ENCODE measurements around the gene FGF12. TPM values are rescaled to one million over a fixed set of nuclear protein-coding genes. Genes with fewer than 3 reads are reported as not detected.

FGF12 gene
- total RNA-seq, 2 experiments from 2014 or later: 0.06 to 1.7 TPM

DNA sequence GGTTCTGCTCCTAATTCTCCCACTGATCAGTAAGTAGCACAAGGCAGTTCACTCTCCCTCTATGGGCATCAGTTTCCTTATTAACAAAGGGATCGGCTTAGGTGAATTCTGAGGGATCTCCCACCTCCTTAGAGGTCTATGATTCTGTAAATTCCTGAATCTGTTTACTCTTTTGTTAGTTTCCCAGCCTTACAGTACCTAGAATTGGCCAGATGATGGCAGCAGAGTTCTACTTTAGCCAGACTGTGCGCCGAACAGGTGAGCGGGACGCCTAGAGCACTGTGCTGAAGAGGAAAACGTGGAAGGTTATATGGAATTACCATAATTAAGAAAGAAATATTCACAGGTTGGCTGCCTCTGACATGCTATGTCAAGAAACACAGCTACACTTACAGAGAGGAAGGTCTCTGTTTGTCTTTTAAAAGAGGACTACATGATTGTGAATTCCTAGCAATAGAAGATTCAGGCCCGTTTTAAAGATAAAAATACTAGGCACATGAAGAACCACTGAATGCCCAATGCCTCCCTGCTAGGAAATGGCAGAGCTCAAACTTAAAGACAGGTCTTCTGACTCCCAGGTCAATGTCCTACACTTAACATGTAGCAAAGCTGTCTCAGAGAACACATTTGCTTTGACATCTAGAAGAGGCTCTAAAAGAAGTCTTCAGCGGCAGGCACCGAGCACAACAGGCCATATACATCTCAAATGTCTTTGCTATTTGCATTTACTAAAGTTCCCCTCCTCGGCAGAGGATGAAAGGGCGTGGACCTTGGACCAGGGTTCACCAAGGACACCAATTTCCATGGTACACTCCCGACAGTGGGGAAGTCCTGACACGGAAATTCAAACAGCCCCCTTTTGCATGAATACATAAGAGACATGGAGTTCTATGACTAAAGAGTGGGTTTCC is 259.9 kb downstream of the FGF12 start:
- BruUV-seq (replicated peaks): no TSS peak
- no peaks in the 10 kb centered on the region for H3K9me2 ChIP-seq (ENCODE audit: insufficient read depth, low read length)
- peak overlapping the region; percentile 16; the same call in 1 of the 2 replicates for H2AFZ ChIP-seq (ENCODE audit: low read length)
- H3K36me3 ChIP-seq (ENCODE audit: insufficient read depth, low read length): no peaks in the 10 kb centered on the region
- no peak overlapping the region for H3K4me3 ChIP-seq (ENCODE audit: low read depth, low read length, poor library complexity, severe bottlenecking)
- H3K79me2 ChIP-seq (ENCODE audit: insufficient read depth, low read depth, low read length): no peaks in the 10 kb centered on the region
- intact Hi-C loops (cut with micrococcal nuclease; ENCODE audit: unreplicated experiment): loop anchor here (1.0 to 5.0 kb wide), 4 partner anchors 99 to 1105 kb away; no protein-coding TSS in a partner anchor
- POLR2A ChIA-PET: interaction anchor here (0.6 kb wide), 1 partner anchor 905 kb away, joined by 3 read pairs; no protein-coding TSS in a partner anchor
- no peak for TF ChIP-seq EZH2phosphoT487 (IDR thresholded peaks at IDR 0.05; ENCODE audit: borderline replicate concordance, low read depth, low read length)
- TF ChIP-seq, protein P1, sequence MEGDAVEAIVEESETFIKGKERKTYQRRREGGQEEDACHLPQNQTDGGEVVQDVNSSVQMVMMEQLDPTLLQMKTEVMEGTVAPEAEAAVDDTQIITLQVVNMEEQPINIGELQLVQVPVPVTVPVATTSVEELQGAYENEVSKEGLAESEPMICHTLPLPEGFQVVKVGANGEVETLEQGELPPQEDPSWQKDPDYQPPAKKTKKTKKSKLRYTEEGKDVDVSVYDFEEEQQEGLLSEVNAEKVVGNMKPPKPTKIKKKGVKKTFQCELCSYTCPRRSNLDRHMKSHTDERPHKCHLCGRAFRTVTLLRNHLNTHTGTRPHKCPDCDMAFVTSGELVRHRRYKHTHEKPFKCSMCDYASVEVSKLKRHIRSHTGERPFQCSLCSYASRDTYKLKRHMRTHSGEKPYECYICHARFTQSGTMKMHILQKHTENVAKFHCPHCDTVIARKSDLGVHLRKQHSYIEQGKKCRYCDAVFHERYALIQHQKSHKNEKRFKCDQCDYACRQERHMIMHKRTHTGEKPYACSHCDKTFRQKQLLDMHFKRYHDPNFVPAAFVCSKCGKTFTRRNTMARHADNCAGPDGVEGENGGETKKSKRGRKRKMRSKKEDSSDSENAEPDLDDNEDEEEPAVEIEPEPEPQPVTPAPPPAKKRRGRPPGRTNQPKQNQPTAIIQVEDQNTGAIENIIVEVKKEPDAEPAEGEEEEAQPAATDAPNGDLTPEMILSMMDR (conservative IDR thresholded peaks at IDR 0.05; ENCODE audit: low read length): peak; percentile 98
- CTCF ChIA-PET (ENCODE audit: unreplicated experiment): interaction anchor here (0.9 to 1.0 kb wide), 2 partner anchors 26 to 574 kb away, joined by 3 read pairs; no protein-coding TSS in a partner anchor
- H3K4me2 ChIP-seq (ENCODE audit: low read length): no peak overlapping the region
- H3K4me1 ChIP-seq (ENCODE audit: insufficient read depth, low read length, poor library complexity, severe bottlenecking): no peaks in the 10 kb centered on the region
- H3K9me3 ChIP-seq (ENCODE audit: low read length): no peaks in the 10 kb centered on the region
- DNase-seq (ENCODE audit: low spot score): peak; percentile 69
- no peaks in the 10 kb centered on the region for H4K20me1 ChIP-seq (ENCODE audit: insufficient read depth, low read length)
- H3K27ac ChIP-seq (ENCODE audit: low read depth, low read length, poor library complexity, severe bottlenecking): no peak overlapping the region

- no peak overlapping the region for H3K27ac ChIP-seq (ENCODE audit: low read depth, low read length, poor library complexity, severe bottlenecking)
- no peak overlapping the region for H3K4me3 ChIP-seq (ENCODE audit: low read depth, low read length, poor library complexity, severe bottlenecking)
- H4K20me1 ChIP-seq (ENCODE audit: insufficient read depth, low read length): no peaks in the 10 kb centered on the region
- intact Hi-C loops (cut with micrococcal nuclease; ENCODE audit: unreplicated experiment): loop anchor here (10.0 kb wide), 3 partner anchors 1204 to 1634 kb away; no protein-coding TSS in a partner anchor
- TF ChIP-seq, protein P1 (conservative IDR thresholded peaks at IDR 0.05; ENCODE audit: low read length): peak; percentile 76
- no peak for TF ChIP-seq EZH2phosphoT487 (IDR thresholded peaks at IDR 0.05; ENCODE audit: borderline replicate concordance, low read depth, low read length)
- peaks cover 4% of the 10 kb centered on the region for H3K4me1 ChIP-seq (ENCODE audit: insufficient read depth, low read length, poor library complexity, severe bottlenecking)
- H3K79me2 ChIP-seq (ENCODE audit: insufficient read depth, low read depth, low read length): no peaks in the 10 kb centered on the region
- no peaks in the 10 kb centered on the region for H3K9me3 ChIP-seq (ENCODE audit: low read length)
- no peaks in the 10 kb centered on the region for H3K9me2 ChIP-seq (ENCODE audit: insufficient read depth, low read length)
- H2AFZ ChIP-seq (ENCODE audit: low read length): no peak overlapping the region
- DNase-seq (ENCODE audit: low spot score): no peak
- ChIA-PET POLR2A (interaction anchor here (0.6 kb wide), 1 partner anchor 924 kb away, joined by 3 read pairs; no protein-coding TSS in a partner anchor), CTCF (ENCODE audit: unreplicated experiment) (no interaction called here)
- no peak overlapping the region for H3K4me2 ChIP-seq (ENCODE audit: low read length)
- no TSS peak for BruUV-seq (replicated peaks)
- no peaks in the 10 kb centered on the region for H3K36me3 ChIP-seq (ENCODE audit: insufficient read depth, low read length)
Observed at GRCh38 chr3:192449036-192449435, 278.3 kb downstream of the FGF12 start.

Measured in OCI-LY7 (cell line).